HK-2 (cell line): Measurements from ENCODE around the gene TM6SF1.

Source experiments
- DNase-seq: peaks from one replicate; pipeline ENCODE4 v3.0.0-alpha.2; 2018; ENCODE audit not compliant: unreplicated experiment

The TM6SF1 gene

GRCh38 chr15:83174891-83175290, 67.4 kb downstream of the TM6SF1 start:
- DNase-seq: no peak

GRCh38 chr15:83178390-83178789, 70.9 kb downstream of the TM6SF1 start:
- no peak for DNase-seq

- no peak for DNase-seq
Observed at GRCh38 chr15:83178869-83179325, 71.5 kb downstream of the TM6SF1 start.

GRCh38 chr15:83185561-83185960, 78.1 kb downstream of the TM6SF1 start:
- no peak for DNase-seq
